Stimulated activated CD4-positive, alpha-beta T cell treated with anti-CD3 and anti-CD28 coated beads, Interleukin-15, amount 100 ng/mL, for 24 hours (primary cell): ENCODE data around the gene DAPK1.
A peak's percentile ranks its signal among the peaks of the same experiment; 100 is the strongest.
"Not testable (repeated sequence)": the region's sequence is repeated elsewhere in the genome, so short reads cannot be mapped to it uniquely, and the experiment has no call there.

Experiments used
- DNase-seq: peaks from one replicate; pipeline ENCODE4 v3.0.0-alpha.2; 2020

DAPK1 gene

DNA sequence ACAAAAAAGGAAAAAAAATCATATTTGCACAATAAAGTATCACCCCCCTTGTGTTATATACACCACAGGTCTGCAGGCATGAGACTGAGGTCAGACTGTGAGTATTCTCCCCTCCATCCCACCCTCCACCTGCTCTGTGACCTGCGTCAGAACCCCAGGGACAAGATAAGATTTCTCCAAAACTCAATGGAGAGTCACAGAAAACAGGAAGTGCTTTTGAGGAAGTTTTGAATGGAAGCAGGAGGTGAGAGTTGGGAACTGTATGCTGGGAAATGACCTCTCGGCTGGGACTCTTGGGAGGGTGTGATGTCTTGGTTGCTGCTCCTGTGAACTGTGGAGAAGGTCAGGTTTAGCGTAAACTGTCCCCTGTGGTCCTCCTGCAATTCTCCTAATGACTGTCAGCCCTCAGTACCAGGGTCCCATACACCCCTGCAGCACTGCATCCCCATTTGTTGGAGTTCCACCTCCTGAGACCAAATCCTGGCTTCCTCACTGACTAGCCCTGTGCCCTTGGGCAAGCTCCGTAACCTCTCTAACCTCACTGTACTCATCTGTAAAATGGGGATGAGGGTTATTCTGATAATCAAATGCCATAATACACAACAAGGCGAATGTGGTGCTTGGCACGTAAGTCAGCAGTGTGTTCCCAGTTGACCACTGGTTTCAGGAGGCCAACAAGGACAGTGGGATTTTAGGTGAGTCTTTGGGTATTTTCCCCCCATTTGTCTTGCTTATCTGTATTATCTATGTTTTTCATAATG lies 221.4 kb downstream of the DAPK1 start:
- DNase-seq: no peak

DNA sequence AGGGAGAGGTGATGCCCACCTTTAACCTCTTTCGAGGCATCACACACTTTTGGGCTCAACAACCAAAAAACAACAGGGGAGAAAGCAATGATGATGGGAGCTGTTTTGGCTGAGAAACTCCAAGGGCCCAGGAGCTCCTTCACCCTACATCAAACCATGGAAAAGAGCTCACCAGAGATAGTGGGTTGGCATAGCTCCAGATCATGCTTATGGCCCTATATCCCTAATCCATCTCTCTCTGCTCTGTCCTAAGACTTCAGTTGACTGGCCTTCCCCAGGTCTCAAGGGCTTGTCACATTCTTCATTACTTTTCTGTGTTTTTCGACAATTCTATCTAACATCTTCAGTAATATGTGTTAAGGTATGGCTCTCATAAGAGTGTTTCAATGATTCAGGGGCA lies 222.5 kb downstream of the DAPK1 start:
- no peak for DNase-seq

DNA sequence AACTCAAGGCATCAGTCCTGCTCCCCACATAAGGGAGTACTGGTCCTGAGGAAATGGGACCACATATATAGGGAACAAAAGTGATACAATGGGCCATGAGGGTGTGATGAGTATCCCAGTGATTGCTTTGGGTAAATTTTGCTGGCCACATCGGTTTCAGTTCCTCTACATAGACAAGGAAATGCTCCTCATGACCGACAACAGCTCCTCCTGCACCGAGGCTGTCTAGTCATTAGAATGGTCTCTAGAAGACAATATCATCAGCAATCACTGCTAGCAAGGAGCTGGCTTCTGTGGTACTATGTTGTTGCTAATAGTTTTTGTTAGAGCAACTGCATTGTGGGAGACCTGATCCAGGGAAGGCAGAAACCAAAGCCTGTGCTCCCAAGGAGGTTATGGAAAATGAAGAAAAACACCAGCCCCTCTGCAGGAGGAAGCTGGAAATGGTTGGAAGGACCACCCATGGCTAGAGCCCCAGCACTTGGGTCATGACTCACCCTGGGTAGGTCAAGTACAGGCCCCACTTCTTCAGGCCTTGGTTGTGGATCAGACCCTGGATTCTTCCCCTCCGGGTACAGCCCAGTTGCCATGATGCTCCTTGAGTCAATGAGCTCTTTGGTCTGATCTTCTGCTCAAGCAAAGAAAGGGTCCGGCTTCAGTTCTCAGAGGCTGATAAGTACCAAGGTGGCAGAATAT lies 224.9 kb downstream of the DAPK1 start:
- DNase-seq: no peak

DNA sequence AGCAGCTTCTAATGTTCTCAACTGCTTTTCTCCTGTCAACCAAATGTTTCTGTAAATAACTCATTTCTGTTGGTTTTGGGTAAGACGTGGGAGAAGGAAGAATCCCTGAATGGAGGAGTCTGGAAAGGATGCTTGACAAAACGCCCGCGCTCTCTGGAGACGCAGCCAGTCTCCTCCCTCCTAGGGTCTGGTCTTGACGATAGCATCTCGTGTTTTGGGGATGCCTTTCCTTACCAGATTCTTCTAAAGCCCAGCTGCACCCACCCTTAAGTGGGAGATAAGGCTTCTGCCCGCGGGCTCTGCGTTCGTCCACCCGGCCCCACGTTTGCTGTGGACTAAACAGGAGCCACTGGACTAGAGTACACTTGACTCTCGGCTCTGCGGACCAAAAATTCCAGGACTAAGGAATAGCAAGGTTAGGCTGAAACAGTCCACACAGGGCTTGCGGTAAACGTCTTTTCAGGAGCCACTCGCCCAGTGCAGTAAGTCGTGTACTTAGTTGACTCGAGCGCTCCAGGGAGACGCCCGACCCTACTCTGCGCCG lies 227.8 kb downstream of the DAPK1 start:
- no peak for DNase-seq

DNA sequence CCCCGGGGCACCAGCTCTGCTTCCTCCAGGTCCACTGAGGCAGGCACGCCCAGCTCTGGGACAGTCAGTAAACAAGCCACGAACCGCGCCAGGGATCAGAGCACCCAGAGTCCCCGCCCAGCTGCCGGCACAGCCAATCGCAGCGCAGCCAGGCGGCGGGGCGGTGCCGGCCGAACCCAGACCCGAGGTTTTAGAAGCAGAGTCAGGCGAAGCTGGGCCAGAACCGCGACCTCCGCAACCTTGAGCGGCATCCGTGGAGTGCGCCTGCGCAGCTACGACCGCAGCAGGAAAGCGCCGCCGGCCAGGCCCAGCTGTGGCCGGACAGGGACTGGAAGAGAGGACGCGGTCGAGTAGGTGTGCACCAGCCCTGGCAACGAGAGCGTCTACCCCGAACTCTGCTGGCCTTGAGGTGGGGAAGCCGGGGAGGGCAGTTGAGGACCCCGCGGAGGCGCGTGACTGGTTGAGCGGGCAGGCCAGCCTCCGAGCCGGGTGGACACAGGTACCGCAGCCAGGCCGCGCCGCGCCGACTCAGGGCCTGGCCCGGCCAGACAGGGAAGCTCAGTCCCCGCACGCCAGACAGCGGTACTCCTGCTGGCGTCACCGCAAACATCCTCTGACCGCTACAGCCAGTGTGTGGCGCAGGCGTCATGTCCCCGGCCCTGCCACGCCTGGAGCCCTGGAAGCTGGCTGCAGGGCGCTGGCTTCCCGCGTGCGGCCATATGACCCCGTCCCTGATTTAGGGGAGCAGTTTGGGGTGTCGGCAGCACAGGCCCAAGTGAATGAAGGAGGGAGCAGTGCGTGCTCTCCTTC lies 228.4 kb downstream of the DAPK1 start, which contains the start of gene CTSL:
TSS of gene CTSL (plus strand) at position 220 of the 810 bp plus-strand sequence. CDS start 1,485 bp downstream, outside the sequence.
- DNase-seq: peak; percentile 77

DNA sequence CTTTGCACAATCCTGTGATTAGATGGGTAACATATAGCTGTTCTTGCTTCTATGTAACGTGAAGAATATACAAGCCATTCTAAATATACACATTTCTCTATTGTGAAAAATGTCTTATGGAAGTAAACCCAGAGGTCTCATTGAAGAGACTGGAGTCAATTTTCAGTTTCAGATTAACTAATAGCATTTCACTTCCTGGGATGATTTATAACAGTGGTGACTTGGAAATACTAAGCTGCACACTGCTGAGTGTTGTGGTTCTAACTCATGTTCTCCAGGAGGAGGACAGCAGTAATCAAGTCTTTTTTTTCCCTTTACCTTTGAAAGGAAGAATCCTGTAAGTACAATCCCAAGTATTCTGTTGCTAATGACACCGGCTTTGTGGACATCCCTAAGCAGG lies 231.6 kb downstream of the DAPK1 start:
- no peak for DNase-seq

DNA sequence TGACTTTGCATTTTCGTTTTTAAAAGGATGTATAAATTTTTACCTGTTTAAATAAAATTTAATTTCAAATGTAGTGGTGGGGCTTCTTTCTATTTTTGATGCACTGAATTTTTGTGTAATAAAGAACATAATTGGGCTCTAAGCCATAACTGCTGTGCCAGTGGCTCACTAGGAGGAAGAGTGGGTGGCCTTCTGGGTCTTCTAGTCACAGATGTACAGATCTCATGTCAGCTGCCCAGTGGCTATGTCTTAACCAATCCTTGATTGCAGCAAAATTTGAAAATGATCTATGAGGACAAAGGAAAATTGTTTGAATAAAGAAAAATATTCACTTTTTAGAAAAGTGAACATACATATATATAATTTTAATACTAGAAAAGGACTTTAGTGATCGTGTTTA lies 233.7 kb downstream of the DAPK1 start:
- DNase-seq: no peak

DNA sequence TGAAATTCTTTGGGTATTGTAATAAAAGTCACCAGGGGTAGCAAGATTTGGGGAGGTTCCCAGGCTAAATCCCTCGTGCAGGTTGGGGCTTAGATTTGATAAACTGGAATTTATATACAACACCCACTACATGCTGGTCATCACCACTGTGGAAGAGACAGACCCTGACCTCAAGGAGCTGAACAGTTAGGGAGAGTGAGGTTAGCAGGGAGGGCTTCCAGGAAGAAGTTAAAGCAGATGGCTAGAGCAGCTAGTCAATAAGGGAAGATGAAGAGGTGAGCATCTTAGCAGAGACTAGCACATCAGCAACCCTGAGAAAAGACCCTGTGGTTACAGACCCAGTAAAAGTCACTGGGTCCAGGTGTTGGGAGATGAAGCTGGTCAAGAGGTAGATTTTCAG lies 234.7 kb downstream of the DAPK1 start:
- no peak for DNase-seq

DNA sequence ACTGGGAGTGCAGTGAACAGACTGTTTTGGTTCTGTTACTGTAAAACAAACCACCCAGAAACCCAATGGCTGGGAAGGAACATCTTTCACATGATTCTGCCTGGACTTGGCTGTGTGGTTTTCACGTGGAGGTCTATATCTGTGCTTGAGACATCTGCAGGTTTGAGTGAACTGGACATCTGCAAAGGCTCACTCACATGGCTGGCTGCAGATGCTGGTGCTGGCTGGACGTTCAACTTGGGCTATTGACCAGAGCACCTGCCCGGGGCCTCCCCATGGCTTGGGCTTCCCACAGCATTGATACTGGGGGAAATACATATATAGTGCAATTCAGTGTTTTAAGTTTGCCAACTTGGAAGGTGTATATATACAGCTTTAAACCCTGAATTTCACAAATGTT lies 235.1 kb downstream of the DAPK1 start:
- DNase-seq: no peak

DNA sequence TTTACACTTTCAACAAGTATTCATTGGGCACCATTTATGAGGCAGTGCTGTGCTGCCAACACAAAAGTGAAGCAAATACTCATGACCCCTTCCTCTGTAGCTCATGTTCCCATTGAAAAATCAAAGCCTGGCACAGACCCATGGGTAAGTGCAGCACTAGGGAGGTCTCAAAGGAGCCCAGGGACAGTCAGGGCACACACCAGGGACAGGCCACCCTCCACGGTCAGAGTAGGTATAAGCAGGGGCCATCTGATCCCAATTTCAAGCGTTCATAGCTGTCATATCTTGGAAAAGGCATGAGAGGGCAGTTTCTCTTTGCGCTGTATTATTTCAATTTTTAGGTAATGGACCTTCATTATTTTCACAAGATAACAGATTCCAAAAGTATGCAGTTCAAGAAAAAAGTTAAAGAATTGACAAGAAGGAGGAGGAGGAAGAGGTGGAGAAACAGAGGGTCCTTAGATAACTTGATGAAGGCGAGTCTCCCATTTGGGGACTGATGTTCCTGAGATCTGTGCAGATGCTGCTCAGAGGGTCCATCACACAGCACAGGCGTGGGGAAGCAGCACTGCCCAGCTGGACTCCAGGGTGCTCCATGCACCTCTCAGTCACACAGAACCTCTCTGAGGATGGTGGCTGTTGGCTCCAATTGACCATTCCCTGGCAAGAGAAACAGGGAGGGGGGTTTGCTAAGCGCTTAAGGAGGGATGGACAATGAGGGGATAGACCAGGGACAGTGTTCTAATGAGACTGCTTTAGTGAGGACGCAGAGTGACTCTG lies 235.8 kb downstream of the DAPK1 start:
- DNase-seq: no peak

DNA sequence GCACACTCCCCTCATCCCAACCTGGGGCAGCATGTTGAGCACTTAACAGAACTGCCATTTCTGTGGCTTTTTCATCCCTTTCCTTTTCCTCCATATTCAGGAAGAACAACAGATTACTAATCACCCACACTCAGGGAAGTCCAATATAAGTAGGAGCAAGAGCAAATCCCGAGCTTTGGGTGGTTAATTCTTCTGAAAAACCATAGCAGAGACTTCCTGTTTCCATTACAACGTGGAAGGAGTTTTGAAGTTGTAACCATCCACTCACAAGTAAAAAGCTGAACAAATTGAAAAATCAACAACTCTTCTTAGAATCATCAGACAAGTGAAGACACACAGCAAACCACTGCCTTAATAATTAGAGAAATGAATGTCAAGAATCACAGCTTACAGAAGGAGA lies 236.4 kb downstream of the DAPK1 start:
- DNase-seq: no peak

DNA sequence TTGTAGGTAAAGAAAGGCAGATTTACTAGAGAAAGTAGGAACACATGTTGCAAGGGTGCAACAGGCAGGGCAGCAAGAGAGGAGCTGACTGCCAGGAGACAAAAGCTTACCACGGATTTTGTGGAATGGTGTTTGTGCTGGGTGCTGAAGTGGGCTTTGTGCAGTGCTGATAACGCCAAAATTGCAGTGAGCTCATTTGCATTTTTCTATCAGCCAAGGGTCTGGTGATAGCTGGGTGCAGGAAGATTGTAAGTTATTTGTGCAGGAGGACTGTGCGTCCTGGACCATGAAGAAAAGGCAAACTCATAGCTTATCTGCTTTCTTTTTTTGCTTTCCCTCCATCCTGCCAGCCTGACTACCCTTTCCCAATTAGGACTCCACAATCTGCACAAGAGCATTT lies 241.9 kb downstream of the DAPK1 start:
- no peak for DNase-seq

DNA sequence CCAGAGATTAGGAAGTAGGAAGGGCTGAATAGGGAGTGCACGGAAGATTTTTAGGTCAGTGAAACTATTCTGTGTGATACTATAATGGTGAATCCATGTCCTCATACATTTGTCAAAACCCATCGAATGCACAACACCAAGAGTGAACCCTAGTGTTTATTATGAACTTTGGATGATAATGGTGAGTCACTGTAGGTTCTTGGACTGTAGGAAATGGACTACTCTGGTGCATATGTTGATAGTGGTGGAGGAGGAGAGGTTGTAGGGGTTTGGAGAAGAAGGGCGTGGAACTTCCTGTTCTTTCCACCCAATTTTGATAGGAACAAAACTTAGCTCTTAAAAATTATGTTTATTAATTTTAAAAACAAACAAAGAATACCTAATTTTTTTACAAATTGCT lies 242.5 kb downstream of the DAPK1 start:
- no peak for DNase-seq

DNA sequence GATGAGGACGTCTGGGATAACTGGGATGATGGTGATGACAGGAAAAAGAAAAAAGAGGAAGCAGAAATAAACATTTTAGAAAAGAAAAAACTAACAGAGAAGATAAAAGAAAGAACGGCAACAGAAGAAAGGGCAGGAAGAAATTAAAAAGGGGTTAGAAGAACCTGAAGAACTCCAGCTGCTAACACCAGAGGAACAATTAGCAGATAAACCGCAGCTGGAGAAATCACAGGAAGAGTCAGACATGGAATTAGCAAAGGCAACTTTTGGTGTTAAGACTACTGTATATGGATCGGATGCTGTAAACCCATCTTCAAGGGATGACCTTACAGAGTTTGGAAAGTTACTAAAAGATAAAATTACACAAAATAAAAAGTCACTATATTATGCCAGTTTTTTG lies 243.7 kb downstream of the DAPK1 start:
- no peak for DNase-seq

DNA sequence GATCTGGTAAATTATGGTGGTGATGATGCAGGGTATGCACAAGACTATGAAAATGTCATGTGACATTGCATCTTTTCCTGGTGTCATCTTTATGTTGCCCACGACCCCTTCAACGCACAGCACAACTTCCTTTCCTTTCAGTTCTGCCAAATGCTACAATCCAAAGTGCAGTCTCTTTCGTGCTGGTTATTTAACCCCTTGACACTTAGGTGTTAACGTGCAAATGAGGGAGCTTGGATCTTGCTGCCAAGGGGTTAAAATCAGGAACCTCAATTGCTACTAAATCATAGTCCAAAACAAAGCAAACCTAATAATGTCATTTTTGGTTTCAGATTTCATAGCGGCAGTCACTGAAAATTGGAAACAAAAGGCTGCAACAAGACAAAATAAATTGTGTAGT lies 244.2 kb downstream of the DAPK1 start:
- no peak for DNase-seq

DNA sequence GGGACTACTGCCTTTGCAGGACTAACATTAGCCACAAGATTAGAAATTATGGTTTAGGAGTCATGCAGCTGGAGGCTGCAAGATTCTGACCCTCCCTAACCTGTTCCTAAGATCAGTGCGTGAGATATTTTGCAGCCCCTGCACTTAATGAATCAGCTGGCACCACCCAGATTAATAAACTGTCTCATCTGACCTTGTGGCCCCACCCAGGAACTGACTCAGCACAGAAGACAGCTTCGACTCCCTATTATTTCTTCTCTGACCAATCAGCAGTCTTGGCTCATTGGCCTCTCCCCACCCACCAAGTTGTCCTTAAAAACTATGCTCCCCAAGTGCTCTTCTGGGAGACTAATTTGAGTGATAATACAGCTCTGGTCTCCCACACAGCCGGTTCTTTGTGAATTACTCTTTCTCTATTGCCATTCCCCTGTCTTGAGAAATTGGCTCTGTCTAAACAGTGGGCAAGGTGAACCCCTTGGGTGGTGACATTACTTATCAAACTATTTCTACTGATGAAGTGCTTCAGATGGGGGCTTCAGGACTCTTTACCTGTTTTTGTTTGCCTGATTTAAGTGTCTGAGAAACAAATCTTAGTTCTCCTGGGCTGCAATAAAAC lies 245.3 kb downstream of the DAPK1 start:
- no peak for DNase-seq

DNA sequence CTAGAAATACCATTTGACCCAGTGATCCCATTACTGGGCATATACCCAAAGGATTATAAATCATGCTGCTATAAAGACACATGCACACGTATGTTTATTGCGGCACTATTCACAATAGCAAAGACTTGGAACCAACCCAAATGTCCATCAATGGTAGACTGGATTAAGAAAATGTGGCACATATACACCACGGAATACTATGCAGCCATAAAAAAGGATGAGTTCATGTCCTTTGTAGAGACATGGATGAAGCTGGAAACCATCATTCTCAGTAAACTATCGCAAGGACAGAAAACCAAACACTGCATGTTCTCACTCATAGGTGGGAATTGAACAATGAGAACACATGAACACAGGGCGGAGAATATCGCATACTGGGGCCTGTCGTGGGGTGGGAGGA lies 246.6 kb downstream of the DAPK1 start:
- not testable (repeated sequence) for DNase-seq

DNA sequence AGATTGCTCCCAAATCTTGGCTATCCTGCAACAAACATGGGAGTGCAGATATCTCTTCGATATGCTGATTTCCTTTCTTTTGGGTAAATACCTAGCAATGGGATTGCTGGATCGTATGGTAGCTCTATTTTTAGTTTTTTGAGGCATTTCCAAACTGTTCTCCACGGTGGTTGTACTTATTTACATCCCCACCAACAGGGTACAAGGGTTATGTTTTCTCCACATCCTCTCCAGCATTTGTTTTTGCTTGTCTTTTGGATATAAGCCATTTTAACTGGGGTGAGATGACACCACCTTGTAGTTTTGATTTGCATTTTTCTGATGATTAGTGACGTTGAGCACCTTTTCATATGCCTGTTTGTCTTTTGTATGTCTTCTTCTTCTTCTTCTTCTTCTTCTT lies 248.5 kb downstream of the DAPK1 start:
- no peak for DNase-seq

DNA sequence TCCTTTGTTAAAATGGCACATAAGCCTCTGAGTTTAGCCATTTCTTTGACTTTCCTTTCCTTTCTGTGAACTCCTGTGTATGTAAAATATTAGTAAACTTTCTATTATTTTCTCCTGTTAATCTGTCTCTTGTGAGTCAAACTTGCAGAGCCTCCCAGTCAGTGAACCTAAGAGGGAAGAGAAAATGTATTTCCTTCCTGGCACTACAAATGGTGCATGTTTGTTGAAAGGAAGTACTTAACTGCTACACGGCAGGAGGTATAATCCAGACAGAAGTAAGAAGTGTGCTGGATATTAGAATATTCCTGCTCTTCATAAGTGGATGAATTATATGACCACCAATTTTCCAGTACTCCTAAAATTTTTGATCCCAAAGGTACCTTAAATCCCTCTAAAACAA lies 251.2 kb downstream of the DAPK1 start:
- DNase-seq: no peak

DNA sequence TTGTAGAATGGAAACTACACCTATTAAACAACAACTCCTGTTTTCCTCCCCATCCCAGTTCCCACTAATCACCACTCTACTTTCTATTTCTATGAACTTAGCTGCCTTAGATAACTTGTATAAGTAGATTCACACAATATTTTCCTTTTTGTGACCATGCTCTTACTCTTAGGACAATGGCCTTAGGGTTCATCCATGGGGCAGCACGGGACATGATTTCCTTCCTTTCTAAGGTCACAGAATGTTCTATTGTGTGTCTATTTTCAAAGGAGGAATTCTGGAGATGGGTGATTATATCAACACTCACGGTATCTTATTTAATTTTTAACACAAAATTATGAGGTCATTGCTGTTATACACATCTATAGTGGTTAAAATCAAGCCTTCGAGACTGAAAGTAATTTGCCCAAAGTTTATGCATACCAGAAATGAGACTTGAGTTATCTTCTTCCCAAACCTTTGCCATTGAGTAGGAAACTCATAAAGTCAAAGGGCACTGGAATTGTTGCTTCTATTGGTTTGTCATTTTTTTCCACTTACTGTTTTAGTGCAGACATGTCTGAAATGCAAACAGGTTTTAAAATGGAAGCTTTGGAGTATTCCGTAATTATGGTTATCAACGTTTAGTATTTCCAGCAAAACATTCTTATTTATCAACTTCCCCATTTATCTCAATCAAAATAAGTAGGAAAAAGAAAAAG lies 251.8 kb downstream of the DAPK1 start:
- no peak for DNase-seq

DNA sequence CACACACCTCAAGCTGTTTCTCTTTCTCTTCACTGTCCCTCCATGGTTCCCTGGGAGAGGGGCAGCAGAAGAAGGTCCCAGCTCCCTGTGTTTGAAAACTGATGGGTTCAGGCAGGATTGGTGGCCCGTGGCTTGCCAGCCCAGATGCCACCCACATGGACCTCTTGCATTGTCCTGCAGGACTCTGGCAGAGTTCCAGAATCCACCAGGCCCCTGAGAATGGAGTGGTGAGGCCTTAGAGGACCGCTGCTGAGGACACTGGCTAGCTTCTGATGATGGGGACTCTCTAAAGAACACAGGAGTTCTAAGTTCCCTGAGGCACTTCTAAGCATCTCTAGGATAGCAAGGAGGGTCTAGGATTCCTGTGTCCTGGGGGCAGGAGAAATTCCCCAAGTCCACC lies 253.1 kb downstream of the DAPK1 start:
- DNase-seq: no peak

DNA sequence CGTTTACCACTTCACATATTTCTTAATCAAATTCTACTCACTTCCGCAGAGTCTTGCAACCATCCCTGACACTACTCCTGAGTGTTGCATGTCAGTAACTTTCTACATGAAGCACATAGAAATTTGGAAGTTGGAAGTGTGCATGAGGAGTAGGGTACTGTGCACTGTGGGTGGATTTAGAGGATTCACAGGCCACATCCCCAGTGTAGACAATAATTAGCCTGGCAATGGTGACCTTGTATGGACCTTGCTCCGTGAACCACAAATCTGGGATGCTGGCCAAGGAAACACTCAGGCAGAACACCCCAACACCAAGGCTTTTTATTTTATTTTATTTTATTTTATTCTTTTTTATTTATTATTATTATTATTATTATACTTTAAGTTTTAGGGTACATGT lies 253.8 kb downstream of the DAPK1 start:
- DNase-seq: no peak
